VCaP (cell line): ENCODE results near the gene SLC12A8.
A peak's percentile ranks its signal among the peaks of the same experiment; 100 is the strongest.

ENCODE experiments used
- H3K27ac ChIP-seq: fragments of 450-650 bp; 2 replicates; pipeline ENCODE4 v1.5.1; 2017
- TF ChIP-seq, protein P1 (sequence below): fragments of 450-650 bp; conservative IDR thresholded peaks from 2 replicates; pipeline ENCODE4 v1.5.1; 2017; ENCODE audit warnings: mild to moderate bottlenecking, moderate library complexity

The SLC12A8 gene

DNA sequence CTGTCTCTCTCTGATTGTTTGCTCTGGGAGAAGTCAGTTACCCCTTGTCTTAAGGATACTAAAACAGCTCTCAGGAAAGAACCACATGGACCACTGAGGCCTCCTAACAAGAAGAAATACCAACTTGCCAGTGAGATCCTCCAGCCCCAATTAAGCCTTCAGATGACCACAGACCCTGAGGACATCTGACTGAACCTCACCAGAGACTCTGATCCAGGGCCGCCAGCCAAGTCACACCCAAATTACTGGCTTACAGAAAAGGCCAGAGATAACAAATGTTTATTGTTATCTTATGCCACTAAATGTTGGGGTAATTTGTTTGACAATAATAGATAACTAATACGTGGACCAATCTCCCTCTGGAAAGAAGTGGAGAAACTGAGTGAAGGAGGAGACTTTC, 40.2 kb downstream of the SLC12A8 start:
- no peak overlapping the region for H3K27ac ChIP-seq
- TF ChIP-seq, protein P1, sequence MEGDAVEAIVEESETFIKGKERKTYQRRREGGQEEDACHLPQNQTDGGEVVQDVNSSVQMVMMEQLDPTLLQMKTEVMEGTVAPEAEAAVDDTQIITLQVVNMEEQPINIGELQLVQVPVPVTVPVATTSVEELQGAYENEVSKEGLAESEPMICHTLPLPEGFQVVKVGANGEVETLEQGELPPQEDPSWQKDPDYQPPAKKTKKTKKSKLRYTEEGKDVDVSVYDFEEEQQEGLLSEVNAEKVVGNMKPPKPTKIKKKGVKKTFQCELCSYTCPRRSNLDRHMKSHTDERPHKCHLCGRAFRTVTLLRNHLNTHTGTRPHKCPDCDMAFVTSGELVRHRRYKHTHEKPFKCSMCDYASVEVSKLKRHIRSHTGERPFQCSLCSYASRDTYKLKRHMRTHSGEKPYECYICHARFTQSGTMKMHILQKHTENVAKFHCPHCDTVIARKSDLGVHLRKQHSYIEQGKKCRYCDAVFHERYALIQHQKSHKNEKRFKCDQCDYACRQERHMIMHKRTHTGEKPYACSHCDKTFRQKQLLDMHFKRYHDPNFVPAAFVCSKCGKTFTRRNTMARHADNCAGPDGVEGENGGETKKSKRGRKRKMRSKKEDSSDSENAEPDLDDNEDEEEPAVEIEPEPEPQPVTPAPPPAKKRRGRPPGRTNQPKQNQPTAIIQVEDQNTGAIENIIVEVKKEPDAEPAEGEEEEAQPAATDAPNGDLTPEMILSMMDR = no peak

DNA sequence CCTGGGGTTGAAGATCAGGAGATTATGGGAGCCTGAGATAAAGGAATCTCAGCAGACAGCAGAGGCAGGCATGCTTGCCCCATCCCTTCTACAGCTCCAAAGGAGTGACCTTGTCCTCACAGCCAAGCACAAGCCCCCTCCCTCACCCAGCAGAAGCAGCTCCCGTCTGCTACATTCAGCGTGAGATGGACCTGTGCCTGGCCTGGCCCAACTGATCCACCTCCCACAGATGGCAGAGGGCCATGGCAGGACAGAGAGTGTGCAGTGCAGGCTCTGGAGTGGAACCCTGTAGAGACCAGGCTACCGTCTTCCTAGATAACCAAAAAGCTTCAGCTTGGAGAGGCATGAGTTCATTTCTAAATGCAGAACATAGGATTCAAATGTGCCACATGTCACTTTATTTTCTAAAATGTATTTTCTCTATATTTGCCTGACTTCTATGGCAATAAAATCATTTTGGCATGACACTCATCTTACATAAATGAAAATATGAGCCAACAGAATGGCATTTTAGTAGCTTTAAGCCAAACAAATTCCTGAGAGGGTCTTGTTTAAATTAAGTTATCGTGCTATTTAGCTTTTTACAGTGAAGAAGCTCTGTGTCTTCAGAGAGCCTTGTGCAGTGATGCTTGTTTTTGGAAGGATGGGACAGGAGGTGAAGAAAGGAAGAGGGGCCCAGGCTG, 43.7 kb downstream of the SLC12A8 start:
- H3K27ac ChIP-seq = no peak overlapping the region
- TF ChIP-seq, protein P1 = no peak

DNA sequence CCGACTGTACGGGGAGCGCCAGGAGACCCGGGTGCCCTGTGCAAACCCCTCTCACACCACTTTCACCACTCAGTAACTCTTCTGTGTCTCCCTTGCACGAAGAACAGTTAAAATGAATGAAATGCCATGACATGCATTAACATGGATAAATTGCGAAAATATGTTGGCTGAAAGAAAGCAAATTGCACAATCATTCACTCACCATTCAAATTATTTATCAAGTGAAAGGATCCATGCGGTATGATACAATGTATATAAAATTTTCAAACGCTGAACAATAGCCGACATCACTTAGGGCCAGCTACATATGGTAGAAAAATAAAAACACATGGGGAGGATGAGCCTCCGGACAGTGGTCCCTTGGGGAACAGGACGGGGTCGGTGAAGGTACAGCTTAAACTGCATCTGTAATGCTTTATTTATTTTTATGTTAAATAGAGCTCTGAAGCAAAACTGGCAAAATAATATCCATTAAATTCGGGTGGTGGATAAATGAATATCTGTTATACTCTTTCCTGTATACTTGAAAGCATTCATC, 45.9 kb downstream of the SLC12A8 start:
- H3K27ac ChIP-seq = no peak overlapping the region
- TF ChIP-seq, protein P1 = no peak

DNA sequence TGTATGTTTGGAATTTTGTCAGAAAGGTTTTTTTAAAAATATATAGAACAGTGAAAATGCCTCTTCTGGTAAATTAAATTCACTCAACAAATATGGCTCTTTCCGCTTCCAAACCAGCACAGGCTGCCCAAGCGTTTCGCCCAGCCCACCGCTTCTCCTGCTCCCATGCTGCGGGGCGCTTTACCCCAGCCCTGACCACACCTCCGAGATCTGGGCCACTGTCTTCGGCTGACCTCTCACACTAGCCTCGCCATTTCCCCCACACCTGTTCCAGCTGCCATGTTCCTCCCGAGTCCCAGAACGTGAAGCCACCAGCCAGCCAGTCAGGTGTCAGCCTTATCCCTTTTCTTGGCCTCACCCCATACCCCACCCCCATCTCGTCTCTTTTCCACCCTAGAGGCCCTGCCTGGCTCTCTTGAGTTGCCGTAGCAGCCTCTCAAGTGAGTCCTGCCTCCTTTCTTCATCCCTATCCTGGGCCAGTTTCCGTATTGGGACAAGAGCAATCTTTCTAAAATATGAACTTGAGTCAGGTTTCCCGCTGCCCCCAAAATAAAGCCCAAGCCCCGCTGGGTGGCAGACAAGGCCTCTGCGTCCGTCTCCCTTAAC, 46.5 kb downstream of the SLC12A8 start:
- TF ChIP-seq, protein P1 = no peak
- H3K27ac ChIP-seq = no peak overlapping the region

DNA sequence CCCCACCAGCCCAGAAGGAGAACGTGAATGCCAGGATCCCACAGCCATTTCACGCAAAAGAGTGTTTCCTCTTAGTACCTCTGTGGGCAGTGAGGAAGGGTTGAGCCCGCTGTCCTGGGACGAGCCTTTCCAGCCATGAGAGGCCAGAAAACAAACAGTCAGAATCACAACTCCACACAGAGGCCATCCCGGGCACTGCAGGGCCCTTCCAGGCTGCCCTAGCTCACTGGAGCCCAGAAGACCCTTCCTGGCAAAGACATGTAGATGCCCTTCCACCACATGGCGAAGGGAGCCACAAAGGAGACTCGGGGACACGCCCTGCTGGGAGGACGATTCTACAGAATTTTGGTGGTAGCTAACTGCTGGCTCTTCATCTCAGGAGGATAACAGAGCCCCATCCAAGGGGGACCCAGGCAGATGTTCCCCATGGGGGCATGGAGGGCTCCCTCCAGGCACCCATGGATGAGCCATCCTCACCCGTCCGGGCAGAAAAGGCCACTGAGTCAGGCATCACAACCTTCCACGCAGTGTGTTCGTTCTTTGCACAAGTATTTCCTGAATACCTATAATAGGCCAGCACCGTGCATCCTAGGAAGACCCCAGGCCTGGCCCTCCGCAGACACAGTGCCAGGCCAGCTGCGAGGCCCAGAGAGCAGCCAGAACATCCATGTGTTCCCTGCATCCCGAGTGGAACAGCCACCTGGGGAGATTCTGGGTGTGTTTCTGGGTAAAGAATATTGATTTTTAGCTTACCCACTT, 47.2 kb downstream of the SLC12A8 start:
- H3K27ac ChIP-seq = no peak overlapping the region
- TF ChIP-seq, protein P1 = peak; percentile 55

DNA sequence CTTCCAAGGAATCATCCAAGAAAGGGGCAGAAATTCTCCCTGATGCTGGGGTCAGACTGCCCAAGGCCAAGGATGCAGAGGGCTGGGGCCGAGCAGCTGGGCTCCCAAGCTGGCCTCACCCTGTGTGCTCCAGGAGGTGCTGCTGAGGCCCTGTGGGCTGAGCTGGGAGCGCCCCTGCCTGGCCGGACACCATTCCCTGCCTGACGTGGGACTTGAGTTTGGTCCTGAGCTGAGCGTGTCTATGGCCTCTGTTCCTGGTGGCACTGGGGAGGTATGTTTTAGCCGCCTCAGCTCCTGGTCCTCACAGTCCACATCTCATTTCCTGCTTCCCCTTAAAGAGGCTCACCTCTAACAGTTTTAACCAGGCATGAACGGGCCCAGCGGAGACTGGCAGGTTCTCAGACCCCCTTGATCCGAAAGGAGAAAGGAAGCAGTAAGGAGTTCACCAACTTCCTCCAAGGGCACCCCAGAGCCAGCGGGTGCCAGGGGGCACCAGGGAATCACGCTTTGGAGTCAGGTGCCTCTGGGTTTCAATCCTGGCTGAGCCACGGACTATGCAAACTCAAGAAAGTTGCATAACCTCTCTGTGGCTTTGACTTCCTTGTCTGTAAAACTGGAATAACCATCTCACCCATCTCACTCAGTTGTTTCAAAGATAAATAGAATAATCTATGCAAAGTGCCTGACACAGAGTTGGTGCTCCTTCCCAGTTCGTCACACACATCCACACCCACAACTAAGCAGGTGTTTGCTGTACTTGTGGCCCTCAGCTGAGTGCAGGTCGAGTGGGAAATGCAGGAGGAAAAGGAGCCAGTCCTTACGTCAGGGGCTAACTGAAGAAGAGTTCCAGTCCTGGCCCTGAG, 48.6 kb downstream of the SLC12A8 start:
- TF ChIP-seq, protein P1 = no peak
- H3K27ac ChIP-seq = no peak overlapping the region
